WERI-Rb-1 (cell line): ENCODE measurements around the gene DOCK10.

Experiments used
- DNase-seq: peaks from one replicate; pipeline ENCODE4 v3.0.0-alpha.2; 2020
- H3K27ac ChIP-seq: fragments of 250-450 bp; sonication (Bioruptor Pico); 2 replicates; pipeline ENCODE4 v1.5.1; 2020; ENCODE audit warnings: mild to moderate bottlenecking, moderate library complexity
- H3K27me3 ChIP-seq: fragments of 250-450 bp; sonication (Bioruptor Pico); 2 replicates; pipeline ENCODE4 v1.5.1; 2021; ENCODE audit warnings: mild to moderate bottlenecking, low read depth, moderate library complexity; ENCODE audit not compliant: insufficient read depth, severe bottlenecking
- H3K36me3 ChIP-seq: fragments of 250-450 bp; sonication (Bioruptor Pico); 2 replicates; pipeline ENCODE4 v1.5.1; 2020; ENCODE audit warnings: mild to moderate bottlenecking, moderate library complexity
- H3K4me3 ChIP-seq: 2 replicates; pipeline ENCODE4 v1.5.1; 2011; ENCODE audit warnings: low read depth, mild to moderate bottlenecking, control low read depth, low read length
- H3K9me3 ChIP-seq: fragments of 250-450 bp; sonication (Bioruptor Pico); 2 replicates; pipeline ENCODE4 v1.5.1; 2021; ENCODE audit warnings: mild to moderate bottlenecking, moderate library complexity; ENCODE audit not compliant: severe bottlenecking
- CTCF ChIP-seq: IDR thresholded peaks from 2 replicates; pipeline ENCODE4 v1.5.1; 2011; ENCODE audit warnings: low read depth, mild to moderate bottlenecking, control low read depth, inconsistent platforms, low read length

The DOCK10 gene

GRCh38 chr2:225040856-225041206 is 1.4 kb downstream of the DOCK10 start:
- H3K9me3 ChIP-seq: no peaks in the 10 kb centered on the region
- no peaks in the 10 kb centered on the region for H3K36me3 ChIP-seq
- no peaks in the 10 kb centered on the region for H3K27me3 ChIP-seq
- no peak overlapping the region for H3K4me3 ChIP-seq
- no peak for TF ChIP-seq CTCF
- no peak for DNase-seq
- H3K27ac ChIP-seq: no peak overlapping the region

GRCh38 chr2:225040142-225040541 is 2.1 kb downstream of the DOCK10 start:
- TF ChIP-seq CTCF: no peak
- Histone ChIP-seq H3K9me3 (no peaks in the 10 kb centered on the region), H3K36me3 (no peaks in the 10 kb centered on the region), H3K27me3 (no peaks in the 10 kb centered on the region), H3K4me3 (no peak overlapping the region), H3K27ac (no peak overlapping the region)
- DNase-seq: no peak

GRCh38 chr2:225038231-225038523 is 4.1 kb downstream of the DOCK10 start:
- Histone ChIP-seq H3K9me3 (no peaks in the 10 kb centered on the region), H3K36me3 (no peaks in the 10 kb centered on the region), H3K4me3 (no peak overlapping the region), H3K27me3 (no peaks in the 10 kb centered on the region), H3K27ac (no peak overlapping the region)
- DNase-seq: no peak
- TF ChIP-seq CTCF: no peak

- Histone ChIP-seq H3K36me3 (no peaks in the 10 kb centered on the region), H3K9me3 (no peaks in the 10 kb centered on the region), H3K4me3 (no peak overlapping the region), H3K27ac (no peak overlapping the region), H3K27me3 (no peaks in the 10 kb centered on the region)
- no peak for TF ChIP-seq CTCF
- DNase-seq: no peak
Measured at GRCh38 chr2:225037415-225038230, 4.6 kb downstream of the DOCK10 start.

GRCh38 chr2:225036431-225036830 is 5.8 kb downstream of the DOCK10 start:
- Histone ChIP-seq H3K36me3 (no peaks in the 10 kb centered on the region), H3K27me3 (no peaks in the 10 kb centered on the region), H3K4me3 (no peak overlapping the region), H3K9me3 (no peaks in the 10 kb centered on the region), H3K27ac (no peak overlapping the region)
- no peak for DNase-seq
- TF ChIP-seq CTCF: no peak
